K562 (cell line): ENCODE measurements around the gene MSMO1. TPM values are rescaled to one million over a fixed set of nuclear protein-coding genes. Genes with fewer than 3 reads are reported as not detected.

Source experiments
- ATAC-seq: fragments of 200-7000 bp; cut with Tn5 transposase; 3 replicates; pipeline ENCODE4 v1.9.1; 2020; ENCODE audit warnings: moderate library complexity
- BruUV-seq: library from RNA; stranded (reverse); fragments of 400-500 nt; replicated peaks from 2 replicates; lab custom pipeline; 2021; lab: Mats Ljungman, UMichigan
- CTCF ChIA-PET: fragments of 300-600 bp; formaldehyde crosslinking; extraction: SDS; loops from one replicate; lab custom pipeline; 2021; ENCODE audit warnings: low intra/inter-chr PET ratio; lab: Yijun Ruan, JAX
- POLR2A ChIA-PET: fragments of 300-600, 350-650 bp; sonication (Branson Sonifier 250); formaldehyde crosslinking; extraction: SDS; loops from one replicate; lab custom pipeline; 2021; ENCODE audit warnings: antibody characterized with exemption, inconsistent platforms; lab: Yijun Ruan, JAX
- DNase-seq, 4 experiments: peaks; one replicate each; pipeline versions ENCODE4 v3.0.0 to v3.0.0-alpha.2; 2011 to 2018; ENCODE audit warnings: low spot score in 3 of 4, mixed read lengths in 3 of 4; ENCODE audit errors: extremely low read depth in 1 of 4
- FAIRE-seq: peaks from 2 replicates; lab custom pipeline; 2011; peaks lifted over from hg19 to GRCh38; lab: Jason Lieb, UNC
- H2AFZ ChIP-seq: 2 replicates; pipeline ENCODE4 v1.6.0; 2011; ENCODE audit warnings: low read depth, low read length, control low read depth, inconsistent platforms
- H3K27ac ChIP-seq: fragments of 200-600 bp; 3 replicates; pipeline ENCODE4 v1.8.0; 2011; ENCODE audit warnings: low read depth, mild to moderate bottlenecking, control low read depth, inconsistent platforms, low read length, moderate library complexity, mixed read lengths; ENCODE audit errors: extremely low read depth
- H3K27me3 ChIP-seq, 2 experiments: fragments of 300-600 bp in 1 of 2; 2 replicates in 1 of 2; 3 replicates in 1 of 2; pipeline versions ENCODE4 v1.6.0 to v1.8.0; 2011; ENCODE audit warnings: inconsistent platforms in 2 of 2, low read length in 2 of 2, mild to moderate bottlenecking in 1 of 2, mixed read lengths in 1 of 2, moderate library complexity in 1 of 2; ENCODE audit not compliant: control insufficient read depth in 2 of 2, insufficient read depth in 2 of 2
- H3K36me3 ChIP-seq: fragments of 300-600 bp; 3 replicates; pipeline ENCODE4 v1.8.0; 2011; ENCODE audit warnings: mild to moderate bottlenecking, low read length, inconsistent platforms; ENCODE audit not compliant: control insufficient read depth, insufficient read depth
- H3K4me1 ChIP-seq, 2 experiments: fragments of 200-600 bp in 1 of 2; replicated peaks in 1 of 2; 2 replicates in 1 of 2; 3 replicates in 1 of 2; pipeline versions ENCODE4 v1.5.1 to v1.8.0; 2011; ENCODE audit warnings: inconsistent platforms in 2 of 2, low read length in 2 of 2, mild to moderate bottlenecking in 1 of 2, mixed read lengths in 1 of 2, moderate library complexity in 1 of 2; ENCODE audit not compliant: control insufficient read depth in 2 of 2, insufficient read depth in 2 of 2
- H3K4me2 ChIP-seq: 2 replicates; pipeline ENCODE4 v1.6.1; 2011; ENCODE audit warnings: low read length, control low read depth, inconsistent platforms, mixed read lengths; ENCODE audit not compliant: insufficient read depth
- H3K4me3 ChIP-seq: fragments of 200-600 bp; sonication (generic), shearing (Covaris generic); 2 replicates; pipeline ENCODE4 v1.5.1; 2016; ENCODE audit warnings: control low read depth, inconsistent platforms
- H3K79me2 ChIP-seq: fragments of 200-600 bp; 3 replicates; pipeline ENCODE4 v1.8.0; 2011; ENCODE audit warnings: low read length, inconsistent platforms; ENCODE audit not compliant: control insufficient read depth, insufficient read depth
- H3K9ac ChIP-seq, 2 experiments: 2 replicates each; pipeline versions ENCODE4 v1.6.0 to v1.6.1; 2011; ENCODE audit warnings: low read depth in 2 of 2, low read length in 2 of 2, control low read depth in 1 of 2, inconsistent platforms in 1 of 2, mild to moderate bottlenecking in 1 of 2, mixed read lengths in 1 of 2; ENCODE audit not compliant: insufficient read depth in 1 of 2
- H3K9me1 ChIP-seq: one replicate; pipeline ENCODE4 v1.6.0; 2011; ENCODE audit warnings: inconsistent platforms, mild to moderate bottlenecking, low read length, moderate library complexity; ENCODE audit not compliant: control insufficient read depth, insufficient read depth
- H3K9me3 ChIP-seq: replicated peaks from 2 replicates; pipeline ENCODE4 v1.5.1; 2011; ENCODE audit warnings: low read depth, low read length, inconsistent platforms; ENCODE audit not compliant: control insufficient read depth, insufficient read depth
- H4K20me1 ChIP-seq: replicated peaks from 2 replicates; pipeline ENCODE4 v1.6.1; 2011; ENCODE audit warnings: low read length, inconsistent platforms, mixed read lengths; ENCODE audit not compliant: control insufficient read depth, insufficient read depth
- CCAR2 ChIP-seq: fragments of 200-400 bp; formaldehyde crosslinking; IDR thresholded peaks from 2 replicates; pipeline ENCODE4 v1.6.1; 2017; ENCODE audit warnings: mild to moderate bottlenecking, low read depth, low read length
- E2F3 ChIP-seq: fragments of 250-450 bp; sonication (Bioruptor Pico); IDR thresholded peaks from 2 replicates; pipeline ENCODE4 v1.4.0; 2020; ENCODE audit warnings: mild to moderate bottlenecking
- ESRRB ChIP-seq: fragments of 250-450 bp; sonication (Bioruptor Pico); IDR thresholded peaks from 2 replicates; pipeline ENCODE4 v1.5.0; 2020; ENCODE audit warnings: mild to moderate bottlenecking, moderate library complexity, borderline replicate concordance
- GATAD2A ChIP-seq: fragments of 450-650 bp; IDR thresholded peaks from 2 replicates; pipeline ENCODE4 v1.6.1; 2017
- GTF2E2 ChIP-seq: fragments of 200-800 bp; sonication (Bioruptor generic); IDR thresholded peaks from 2 replicates; pipeline ENCODE4 v1.6.1; 2016; ENCODE audit warnings: missing genetic modification characterization, missing compliant biosample characterization
- HDAC1 ChIP-seq, 2 experiments: fragments of 450-650 bp; IDR thresholded peaks; 2 replicates each; pipeline ENCODE4 v1.6.1; 2016 to 2017; ENCODE audit warnings: inconsistent platforms in 1 of 2, mild to moderate bottlenecking in 1 of 2, moderate library complexity in 1 of 2
- HLTF ChIP-seq: fragments of 450-650 bp; IDR thresholded peaks from 2 replicates; pipeline ENCODE4 v1.6.1; 2016
- NR1H2 ChIP-seq: sonication (generic); formaldehyde crosslinking; IDR thresholded peaks from 2 replicates; pipeline ENCODE4 v1.4.0; 2020; ENCODE audit warnings: mild to moderate bottlenecking, missing genetic modification reagents
- NR3C1 ChIP-seq: sonication (generic); formaldehyde crosslinking; IDR thresholded peaks from 2 replicates; pipeline ENCODE4 v1.8.1; 2022; ENCODE audit warnings: missing genetic modification reagents
- NUFIP1 ChIP-seq: fragments of 450-650 bp; IDR thresholded peaks from 2 replicates; pipeline ENCODE4 v1.6.1; 2018; ENCODE audit not compliant: partially characterized antibody
- PHB ChIP-seq: fragments of 250-450 bp; sonication (Bioruptor Pico); IDR thresholded peaks from 2 replicates; pipeline ENCODE4 v1.5.0; 2021
- PHF8 ChIP-seq: fragments of 200-600 bp; sonication (generic); IDR thresholded peaks from 2 replicates; pipeline ENCODE4 v1.6.1; 2012; ENCODE audit warnings: mixed run types, mild to moderate bottlenecking, inconsistent platforms, low read length, moderate library complexity, borderline replicate concordance
- POLR2AphosphoS2 ChIP-seq: IDR thresholded peaks from 2 replicates; pipeline ENCODE4 v1.6.1; 2012; ENCODE audit warnings: low read length, improper control_type of control experiment
- POLR2AphosphoS5 ChIP-seq: IDR thresholded peaks from 2 replicates; pipeline ENCODE4 v1.6.1; 2011; ENCODE audit warnings: mild to moderate bottlenecking, low read depth, low read length, moderate library complexity; ENCODE audit not compliant: control insufficient read depth, insufficient read depth
- ZC3H8 ChIP-seq: fragments of 450-650 bp; IDR thresholded peaks from 2 replicates; pipeline ENCODE4 v1.6.1; 2017
- ZNF165 ChIP-seq: fragments of 250-450 bp; sonication (Bioruptor Pico); IDR thresholded peaks from 2 replicates; pipeline ENCODE4 v1.4.0; 2020; ENCODE audit warnings: borderline replicate concordance
- ZNF24 ChIP-seq: fragments of 450-650 bp; IDR thresholded peaks from 2 replicates; pipeline ENCODE4 v1.6.1; 2016
- WGBS: fragments of 100-300 bp; shearing (Covaris generic); methylation state at CpG from one replicate; pipeline ENCODE4 v1.1.6; 2016; ENCODE audit warnings: low coverage, mixed read lengths; ENCODE audit not compliant: insufficient coverage; ENCODE audit errors: missing lambda C conversion rate; 5-methylcytosine and 5-hydroxymethylcytosine counted together
- in situ Hi-C: fragments of 300-500 bp; cut with MboI; formaldehyde crosslinking; loops from 4 replicates; pipeline ENCODE4 v1.15.0; 2018; ENCODE audit warnings: inconsistent platforms, mixed read lengths
- intact Hi-C: fragments of 100-400 bp; cut with micrococcal nuclease; formaldehyde crosslinking; loops from 2 replicates; pipeline ENCODE4 v1.14.2; 2022
- polyA plus RNA-seq, 8 experiments: library from polyadenylated mRNA; depleted of rRNA in 4 of 8; stranded (reverse) in 5 of 8; unstranded in 3 of 8; fragments of >200 nt; fragmentation: Nextera tagmentation in 2 of 8; fragmentation: Illumina TruSeq in 1 of 8; extraction: Ambion mirVana in 2 of 8; extraction: Trizol in 1 of 8; gene quantifications; 2 replicates each; pipeline versions ENCODE4 v1.2.1 to v1.2.3, GENCODE V29; 2011 to 2014; ENCODE audit warnings: inconsistent platforms in 1 of 8, missing spikeins in 1 of 8
- total RNA-seq, 7 experiments: library from RNA; depleted of rRNA in 6 of 7; stranded (reverse); fragments of >200 nt in 6 of 7; fragmentation: Illumina TruSeq in 2 of 7; extraction: Trizol in 2 of 7; gene quantifications; 2 replicates each; pipeline versions ENCODE4 v1.2.1 to v1.2.3, GENCODE V29; 2011 to 2021; ENCODE audit warnings: low replicate concordance in 1 of 7
- TF ChIP-seq, protein P1 (sequence below): fragments of 450-650 bp; IDR thresholded peaks from one replicate; pipeline ENCODE4 v1.6.1; 2018; ENCODE audit warnings: mild to moderate bottlenecking, moderate library complexity; ENCODE audit not compliant: partially characterized antibody
- TF ChIP-seq, protein P2 (sequence below), 2 experiments: fragments of 450-650 bp; IDR thresholded peaks; 2 replicates each; pipeline ENCODE4 v1.6.1; 2016
- TF ChIP-seq, protein P3 (sequence below): fragments of 450-650 bp; IDR thresholded peaks from 2 replicates; pipeline ENCODE4 v1.6.1; 2016; ENCODE audit warnings: antibody characterized with exemption

The MSMO1 gene
- total and polyA plus RNA-seq, 9 of the 15 experiments (the other 6 are each of a cell fraction or from before 2014, with no cell fraction given) = 32.0 to 172 (median 63.5) TPM

DNA sequence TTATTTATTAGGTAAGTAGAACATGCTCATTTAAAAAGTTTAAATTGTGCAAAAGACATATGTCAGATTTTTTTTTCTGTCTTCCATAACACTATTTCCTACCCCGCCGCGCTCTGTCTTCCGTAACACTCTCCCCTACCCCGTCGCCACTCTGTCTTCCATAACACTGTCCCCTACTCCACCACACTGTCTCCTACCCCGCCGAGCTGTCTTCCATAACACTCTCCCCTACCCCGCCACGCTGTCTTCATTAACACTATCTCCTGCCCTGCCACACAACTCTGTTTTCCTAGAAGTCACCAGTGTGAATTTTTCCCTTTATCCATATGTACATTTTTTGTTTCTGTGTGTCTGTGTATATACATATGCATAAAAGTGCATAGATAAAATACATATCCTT is 4.4 kb downstream of the MSMO1 start:
- Histone ChIP-seq H3K9me1 (peaks cover 4% of the 10 kb centered on the region), H2AFZ (no peak overlapping the region), H3K4me3 (peak overlapping the region; percentile 84), H4K20me1 (peaks cover 57% of the 10 kb centered on the region), H3K4me1 (peaks cover 9 to 10% of the 10 kb centered on the region in 2 experiments; a peak in 4 of 5 replicates), H3K79me2 (peaks cover 97% of the 10 kb centered on the region), H3K27me3 (no peaks in the 10 kb centered on the region), H3K36me3 (peaks cover 68% of the 10 kb centered on the region), H3K4me2 (peak overlapping the region; percentile 99), H3K27ac (peak overlapping the region; percentile 31; the same call in 1 of the 3 replicates), H3K9me3 (no peaks in the 10 kb centered on the region), H3K9ac (peak overlapping the region; percentile 74 to 87)
- FAIRE-seq = peak; percentile 35
- ATAC-seq = peak; percentile 37
- intact Hi-C loops (no loop called here), in situ Hi-C loops (no loop called here)
- CTCF ChIA-PET = no interaction called here
- no TSS peak for BruUV-seq
- peak; percentile 13 to 49 (median 24) for DNase-seq
- POLR2A ChIA-PET = no interaction called here
- WGBS = 2% methylated on average over 10 of the region's 10 CpGs
- TF ChIP-seq NR1H2 (CRISPR knock-in tag) (no peak), PHF8 (no peak), NUFIP1 (no peak), HLTF (0 out of 2 replicates have a peak, but pooled peaks have one; percentile 52), GTF2E2 (tag) (no peak), POLR2AphosphoS5 (no peak), POLR2AphosphoS2 (no peak; the same call in 1 of the 2 replicates), GATAD2A (no peak), CCAR2 (no peak), ZNF165 (CRISPR knock-in tag) (no peak), ZNF24 (no peak), ZC3H8 (no peak), NR3C1 (CRISPR knock-in tag) (no peak), E2F3 (CRISPR knock-in tag) (no peak), PHB (CRISPR knock-in tag) (no peak), HDAC1 (IDR thresholded peaks at IDR 0.05) (peak in 1 of 2 experiments; percentile 35; a peak in 2 of 4 replicates), ESRRB (no peak)
- TF ChIP-seq, protein P1, sequence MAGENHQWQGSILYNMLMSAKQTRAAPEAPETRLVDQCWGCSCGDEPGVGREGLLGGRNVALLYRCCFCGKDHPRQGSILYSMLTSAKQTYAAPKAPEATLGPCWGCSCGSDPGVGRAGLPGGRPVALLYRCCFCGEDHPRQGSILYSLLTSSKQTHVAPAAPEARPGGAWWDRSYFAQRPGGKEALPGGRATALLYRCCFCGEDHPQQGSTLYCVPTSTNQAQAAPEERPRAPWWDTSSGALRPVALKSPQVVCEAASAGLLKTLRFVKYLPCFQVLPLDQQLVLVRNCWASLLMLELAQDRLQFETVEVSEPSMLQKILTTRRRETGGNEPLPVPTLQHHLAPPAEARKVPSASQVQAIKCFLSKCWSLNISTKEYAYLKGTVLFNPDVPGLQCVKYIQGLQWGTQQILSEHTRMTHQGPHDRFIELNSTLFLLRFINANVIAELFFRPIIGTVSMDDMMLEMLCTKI = no peak
- TF ChIP-seq, protein P2, sequence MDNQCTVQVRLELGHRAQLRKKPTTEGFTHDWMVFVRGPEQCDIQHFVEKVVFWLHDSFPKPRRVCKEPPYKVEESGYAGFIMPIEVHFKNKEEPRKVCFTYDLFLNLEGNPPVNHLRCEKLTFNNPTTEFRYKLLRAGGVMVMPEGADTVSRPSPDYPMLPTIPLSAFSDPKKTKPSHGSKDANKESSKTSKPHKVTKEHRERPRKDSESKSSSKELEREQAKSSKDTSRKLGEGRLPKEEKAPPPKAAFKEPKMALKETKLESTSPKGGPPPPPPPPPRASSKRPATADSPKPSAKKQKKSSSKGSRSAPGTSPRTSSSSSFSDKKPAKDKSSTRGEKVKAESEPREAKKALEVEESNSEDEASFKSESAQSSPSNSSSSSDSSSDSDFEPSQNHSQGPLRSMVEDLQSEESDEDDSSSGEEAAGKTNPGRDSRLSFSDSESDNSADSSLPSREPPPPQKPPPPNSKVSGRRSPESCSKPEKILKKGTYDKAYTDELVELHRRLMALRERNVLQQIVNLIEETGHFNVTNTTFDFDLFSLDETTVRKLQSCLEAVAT (IDR thresholded peaks at IDR 0.05) = peak; percentile 79 to 81
- TF ChIP-seq, protein P3, sequence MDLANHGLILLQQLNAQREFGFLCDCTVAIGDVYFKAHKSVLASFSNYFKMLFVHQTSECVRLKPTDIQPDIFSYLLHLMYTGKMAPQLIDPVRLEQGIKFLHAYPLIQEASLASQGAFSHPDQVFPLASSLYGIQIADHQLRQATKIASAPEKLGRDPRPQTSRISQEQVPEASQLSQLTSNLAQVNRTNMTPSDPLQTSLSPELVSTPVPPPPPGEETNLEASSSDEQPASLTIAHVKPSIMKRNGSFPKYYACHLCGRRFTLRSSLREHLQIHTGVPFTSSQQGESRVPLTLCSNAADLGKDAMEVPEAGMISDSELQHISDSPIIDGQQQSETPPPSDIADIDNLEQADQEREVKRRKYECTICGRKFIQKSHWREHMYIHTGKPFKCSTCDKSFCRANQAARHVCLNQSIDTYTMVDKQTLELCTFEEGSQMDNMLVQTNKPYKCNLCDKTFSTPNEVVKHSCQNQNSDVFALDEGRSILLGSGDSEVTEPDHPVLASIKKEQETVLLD = 0 out of 2 replicates have a peak, but pooled peaks have one; percentile 20
